CD4-positive, alpha-beta T cell treated with Interleukin-12 subunit alpha and Interleukin-12 subunit beta, for 1 hour (primary cell): ENCODE data around the gene PRDX3.

Experiments
- DNase-seq: peaks from one replicate; pipeline ENCODE4 v3.0.0-alpha.2; 2020

Gene PRDX3

GRCh38 chr10:119178372-119179119 lies at the start of gene PRDX3:
Gene PRDX3, minus strand, starts transcription at chr10:119178812. Its CDS starts 22 bp downstream, at chr10:119178790.
- DNase-seq = peak; percentile 91

GRCh38 chr10:119227825-119228224 lies 49.2 kb upstream of the PRDX3 start:
- DNase-seq = no peak

GRCh38 chr10:119225083-119225658 lies 46.6 kb upstream of the PRDX3 start:
- DNase-seq = no peak

- DNase-seq = no peak
Observed at GRCh38 chr10:119222966-119223386, 44.4 kb upstream of the PRDX3 start.

- no peak for DNase-seq
Observed at GRCh38 chr10:119222537-119222936, 43.9 kb upstream of the PRDX3 start.

GRCh38 chr10:119221666-119222065 lies 43.1 kb upstream of the PRDX3 start:
- no peak for DNase-seq

- DNase-seq = no peak
Observed at GRCh38 chr10:119221201-119221600, 42.6 kb upstream of the PRDX3 start.

GRCh38 chr10:119219871-119220270 lies 41.3 kb upstream of the PRDX3 start:
- no peak for DNase-seq

GRCh38 chr10:119217991-119218490 lies 39.4 kb upstream of the PRDX3 start:
- DNase-seq = no peak

- DNase-seq = no peak
Observed at GRCh38 chr10:119217401-119217800, 38.8 kb upstream of the PRDX3 start.

- no peak for DNase-seq
Observed at GRCh38 chr10:119216127-119216526, 37.5 kb upstream of the PRDX3 start.

- DNase-seq = no peak
Observed at GRCh38 chr10:119215371-119215770, 36.8 kb upstream of the PRDX3 start.

- peak; percentile 41 for DNase-seq
Observed at GRCh38 chr10:119211625-119212441, 33.2 kb upstream of the PRDX3 start.

GRCh38 chr10:119211176-119211575 lies 32.6 kb upstream of the PRDX3 start:
- no peak for DNase-seq

GRCh38 chr10:119210633-119211032 lies 32.0 kb upstream of the PRDX3 start:
- no peak for DNase-seq

- no peak for DNase-seq
Observed at GRCh38 chr10:119209736-119210355, 31.2 kb upstream of the PRDX3 start.

GRCh38 chr10:119209035-119209735 lies 30.6 kb upstream of the PRDX3 start:
- peak; percentile 60 for DNase-seq

- DNase-seq = peak; percentile 15
Observed at GRCh38 chr10:119208553-119208940, 29.9 kb upstream of the PRDX3 start.

- DNase-seq = peak; percentile 30
Observed at GRCh38 chr10:119207713-119208552, 29.3 kb upstream of the PRDX3 start.

GRCh38 chr10:119207366-119207666 lies 28.7 kb upstream of the PRDX3 start, which contains the start of gene GRK5:
Gene GRK5, plus strand, starts transcription at chr10:119207571. Its CDS starts 347 bp downstream, at chr10:119207918.
- peak; percentile 98 for DNase-seq

GRCh38 chr10:119206603-119207365 lies 28.2 kb upstream of the PRDX3 start:
- peak; percentile 76 for DNase-seq
